ENCODE results near the gene GRM8.
"Not testable (repeated sequence)": the region's sequence is repeated elsewhere in the genome, so short reads cannot be mapped to it uniquely, and the experiment has no call there.

GRM8 gene

GRCh38 chr7:126686474-126686873 lies 566.3 kb downstream of the GRM8 start:
- no peak overlapping the region for H3K27ac ChIP-seq
- no peak for TF ChIP-seq ZFX (IDR thresholded peaks at IDR 0.05)
- no peak for TF ChIP-seq CTCF (conservative IDR thresholded peaks at IDR 0.05)

- TF ChIP-seq CTCF (conservative IDR thresholded peaks at IDR 0.05) (no peak), ZFX (IDR thresholded peaks at IDR 0.05) (no peak)
- no peak overlapping the region for H3K27ac ChIP-seq
These were observed 567.1 kb downstream of the GRM8 start for GRCh38 chr7:126685596-126685995.

- TF ChIP-seq CTCF (conservative IDR thresholded peaks at IDR 0.05): no peak
- TF ChIP-seq ZFX (IDR thresholded peaks at IDR 0.05): no peak
- no peak overlapping the region for H3K27ac ChIP-seq
These were observed 567.6 kb downstream of the GRM8 start for GRCh38 chr7:126685018-126685573.

GRCh38 chr7:126682176-126682575 lies 570.6 kb downstream of the GRM8 start:
- TF ChIP-seq ZFX (IDR thresholded peaks at IDR 0.05) (no peak), CTCF (conservative IDR thresholded peaks at IDR 0.05) (no peak)
- H3K27ac ChIP-seq: no peak overlapping the region

GRCh38 chr7:126668762-126669161 lies 584.0 kb downstream of the GRM8 start:
- not testable (repeated sequence) for H3K27ac ChIP-seq

GRCh38 chr7:126668367-126668752 lies 584.4 kb downstream of the GRM8 start:
- no peak overlapping the region for H3K27ac ChIP-seq
- TF ChIP-seq CTCF (conservative IDR thresholded peaks at IDR 0.05) (no peak), ZFX (IDR thresholded peaks at IDR 0.05) (no peak)

- TF ChIP-seq ZFX (IDR thresholded peaks at IDR 0.05) (no peak), CTCF (conservative IDR thresholded peaks at IDR 0.05) (no peak)
- no peak overlapping the region for H3K27ac ChIP-seq
These were observed 584.9 kb downstream of the GRM8 start for GRCh38 chr7:126667742-126668366.

GRCh38 chr7:126662856-126663255 lies 589.9 kb downstream of the GRM8 start:
- TF ChIP-seq ZFX (IDR thresholded peaks at IDR 0.05) (no peak), CTCF (conservative IDR thresholded peaks at IDR 0.05) (no peak)

More at GRCh38 chr7:126662856-126663255, 589.9 kb downstream of the GRM8 start:
- H3K27ac ChIP-seq: no peak overlapping the region
